Breast epithelium (tissue), 3 donors: ENCODE results near the gene NAV2.

Experiments
- POLR2AphosphoS5 ChIP-seq, 3 donors: sonication (generic); formaldehyde crosslinking; IDR thresholded peaks; one replicate each; pipeline ENCODE4 v1.6.1; 2017; ENCODE audit warnings: antibody characterized with exemption in 3 of 3
- TF ChIP-seq, protein P1 (sequence below), 3 donors: fragments of 450-650 bp; IDR thresholded peaks; one replicate each; pipeline ENCODE4 v1.5.1; 2016 to 2017; ENCODE audit warnings: antibody characterized with exemption in 3 of 3, mild to moderate bottlenecking in 3 of 3, moderate library complexity in 3 of 3

DNA sequence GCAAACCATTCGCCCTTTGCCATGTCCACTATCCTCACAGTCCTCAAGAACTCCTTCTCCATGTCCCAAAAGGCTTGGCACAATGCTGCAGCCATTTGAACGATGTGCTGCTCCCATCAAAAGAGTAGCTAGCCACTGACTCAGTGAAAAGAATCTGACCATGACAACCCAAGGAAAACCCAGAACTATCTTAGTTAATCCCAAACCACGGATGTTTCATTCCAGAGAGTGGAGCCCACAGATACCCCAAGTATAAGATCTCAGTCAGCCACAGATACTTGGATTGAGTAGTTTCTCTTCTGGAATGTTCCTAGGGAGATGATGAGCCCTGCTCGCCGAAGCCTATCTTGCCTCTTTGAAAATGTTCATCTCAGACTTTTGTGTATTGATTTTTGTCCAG is 176.9 kb downstream of the NAV2 start:
- no peak for TF ChIP-seq POLR2AphosphoS5 (IDR thresholded peaks at IDR 0.05)
- TF ChIP-seq, protein P1, sequence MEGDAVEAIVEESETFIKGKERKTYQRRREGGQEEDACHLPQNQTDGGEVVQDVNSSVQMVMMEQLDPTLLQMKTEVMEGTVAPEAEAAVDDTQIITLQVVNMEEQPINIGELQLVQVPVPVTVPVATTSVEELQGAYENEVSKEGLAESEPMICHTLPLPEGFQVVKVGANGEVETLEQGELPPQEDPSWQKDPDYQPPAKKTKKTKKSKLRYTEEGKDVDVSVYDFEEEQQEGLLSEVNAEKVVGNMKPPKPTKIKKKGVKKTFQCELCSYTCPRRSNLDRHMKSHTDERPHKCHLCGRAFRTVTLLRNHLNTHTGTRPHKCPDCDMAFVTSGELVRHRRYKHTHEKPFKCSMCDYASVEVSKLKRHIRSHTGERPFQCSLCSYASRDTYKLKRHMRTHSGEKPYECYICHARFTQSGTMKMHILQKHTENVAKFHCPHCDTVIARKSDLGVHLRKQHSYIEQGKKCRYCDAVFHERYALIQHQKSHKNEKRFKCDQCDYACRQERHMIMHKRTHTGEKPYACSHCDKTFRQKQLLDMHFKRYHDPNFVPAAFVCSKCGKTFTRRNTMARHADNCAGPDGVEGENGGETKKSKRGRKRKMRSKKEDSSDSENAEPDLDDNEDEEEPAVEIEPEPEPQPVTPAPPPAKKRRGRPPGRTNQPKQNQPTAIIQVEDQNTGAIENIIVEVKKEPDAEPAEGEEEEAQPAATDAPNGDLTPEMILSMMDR (IDR thresholded peaks at IDR 0.05): no peak
